Activated CD8-positive, alpha-beta memory T cell treated with anti-CD3 and anti-CD28 coated beads for 1 hour (primary cell): Measurements from ENCODE around the gene MS4A6A.
A peak's percentile ranks its signal among the peaks of the same experiment; 100 is the strongest.
"Not testable (repeated sequence)": the region's sequence is repeated elsewhere in the genome, so short reads cannot be mapped to it uniquely, and the experiment has no call there.

Experiments
- DNase-seq, 2 donors: peaks; one replicate each; pipeline ENCODE4 v3.0.0-alpha.2; 2020; ENCODE audit warnings: low read depth in 1 of 2; ENCODE audit errors: extremely low read depth in 1 of 2

MS4A6A gene, protein sequence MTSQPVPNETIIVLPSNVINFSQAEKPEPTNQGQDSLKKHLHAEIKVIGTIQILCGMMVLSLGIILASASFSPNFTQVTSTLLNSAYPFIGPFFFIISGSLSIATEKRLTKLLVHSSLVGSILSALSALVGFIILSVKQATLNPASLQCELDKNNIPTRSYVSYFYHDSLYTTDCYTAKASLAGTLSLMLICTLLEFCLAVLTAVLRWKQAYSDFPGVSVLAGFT

DNA sequence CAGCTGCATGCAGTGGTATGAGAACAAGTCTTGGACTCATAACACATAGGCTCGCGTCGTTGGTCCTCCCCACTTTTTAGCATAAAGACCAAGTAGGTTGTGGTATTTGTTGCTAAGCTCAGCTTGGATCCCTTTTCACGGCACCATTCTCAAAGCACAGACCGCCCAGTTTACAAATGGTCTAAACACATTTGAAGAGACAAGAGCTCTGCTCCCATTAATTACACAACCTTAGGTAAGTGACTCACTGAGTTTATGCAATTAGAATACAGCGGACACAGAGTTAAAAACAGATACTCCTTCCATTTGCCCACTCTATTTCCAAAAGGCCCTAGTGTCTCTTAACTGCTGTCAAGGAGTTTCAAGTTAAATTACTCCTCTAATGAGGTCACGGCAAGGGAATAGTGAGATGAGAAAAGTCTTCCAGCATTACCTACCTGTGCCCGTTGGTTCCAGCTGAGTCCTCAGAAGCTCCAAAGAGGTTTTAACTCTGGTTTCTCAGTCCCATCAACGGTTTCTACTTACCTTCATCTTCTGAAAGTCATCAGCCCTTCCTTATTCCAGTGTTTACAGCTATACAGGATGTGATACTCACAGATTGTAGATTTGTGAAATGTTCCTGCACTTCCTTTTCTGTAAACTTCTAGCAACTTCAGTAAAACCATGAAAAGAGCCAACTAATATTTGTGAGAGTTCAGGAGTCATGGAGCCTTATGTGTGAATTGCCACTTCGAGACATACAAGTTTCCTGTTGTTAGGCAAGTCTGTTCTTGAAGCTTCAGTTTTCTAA is at the start of gene MS4A6A:
MS4A6A (minus strand) TSS at position 543 of the 790 bp plus-strand sequence. CDS start 1,356 bp downstream, outside the sequence.
- no peak for DNase-seq

- no peak for DNase-seq
Observed at GRCh38 chr11:60230681-60231080, 47.8 kb upstream of the MS4A6A start.

DNA sequence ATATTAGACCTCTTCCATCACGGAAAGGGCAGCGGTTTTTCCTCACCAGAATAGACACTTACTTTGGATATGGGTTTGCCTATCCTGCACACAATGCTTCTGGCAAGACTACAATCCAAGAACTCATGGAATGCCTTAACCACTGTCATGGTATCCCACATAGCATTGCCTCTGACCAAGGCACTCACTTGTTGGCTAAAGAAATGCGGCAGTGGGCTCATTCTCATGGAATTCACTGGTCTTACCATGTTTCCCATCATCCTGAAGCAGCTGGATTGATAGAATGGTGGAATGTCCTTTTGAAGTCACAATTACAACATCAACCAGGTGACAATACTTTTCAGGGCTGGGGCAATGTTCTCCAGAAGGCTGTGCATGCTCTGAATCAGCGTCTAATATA is 39.3 kb upstream of the MS4A6A start:
- no peak for DNase-seq

- DNase-seq: no peak
Observed at GRCh38 chr11:60221692-60222091, 38.8 kb upstream of the MS4A6A start.

DNA sequence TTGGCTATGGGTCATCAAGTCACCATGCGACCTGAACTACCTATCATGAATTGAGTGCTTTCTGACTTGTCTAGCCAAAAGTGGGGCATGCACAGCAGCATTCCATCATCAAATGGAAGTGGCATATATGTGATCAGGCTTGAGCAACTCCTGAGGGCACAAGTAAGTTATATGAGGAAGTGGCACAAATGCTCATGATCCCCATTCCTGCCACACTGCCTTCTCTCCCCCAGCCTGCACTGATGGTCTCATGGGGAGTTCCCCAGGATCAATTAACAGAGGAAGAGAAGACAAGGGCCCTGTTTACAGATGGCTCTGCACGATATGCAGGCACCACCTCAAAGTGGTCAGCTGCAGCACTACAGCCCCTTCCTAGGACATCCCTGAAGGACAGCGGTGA is 38.3 kb upstream of the MS4A6A start:
- DNase-seq: no peak

DNA sequence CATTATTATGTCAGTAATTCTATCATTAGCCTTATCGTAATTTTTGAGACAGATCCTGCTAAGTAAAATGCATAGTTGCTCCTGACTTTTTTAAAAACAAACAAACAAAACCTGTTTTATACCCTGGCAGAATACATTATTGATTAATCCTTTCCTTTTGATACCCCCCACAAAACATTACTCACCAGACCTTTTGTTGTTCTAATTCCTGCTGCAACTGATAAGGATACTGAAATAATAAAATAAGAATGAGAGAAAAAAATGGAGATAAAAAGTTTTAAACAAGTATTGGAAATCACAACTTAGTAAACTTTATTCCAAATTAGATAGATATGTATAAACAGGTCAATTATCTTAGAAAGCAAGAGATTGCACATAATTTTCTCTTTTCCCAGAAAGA is 31.5 kb upstream of the MS4A6A start:
- no peak for DNase-seq

DNA sequence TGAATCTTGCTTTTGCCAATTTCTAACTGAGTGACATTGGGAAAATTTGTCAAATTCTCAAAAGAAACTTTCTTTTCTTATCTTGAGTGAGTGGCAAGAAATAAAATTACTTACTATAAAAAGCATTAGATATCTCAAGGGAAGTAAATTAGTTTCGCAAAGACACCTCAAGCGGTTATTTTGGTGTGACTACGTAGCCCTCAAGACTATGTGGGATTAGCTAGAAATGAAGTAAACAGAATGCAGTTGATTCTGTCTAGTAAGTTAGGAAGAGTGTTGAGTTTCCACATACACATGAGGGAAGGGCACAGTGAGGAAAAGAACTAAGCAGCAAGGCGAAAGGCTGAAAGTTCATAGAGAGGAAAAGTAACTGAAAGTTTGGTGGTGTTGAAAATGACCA is 28.3 kb upstream of the MS4A6A start:
- DNase-seq: no peak

- DNase-seq: no peak
Observed at GRCh38 chr11:60209977-60210376, 27.1 kb upstream of the MS4A6A start.

GRCh38 chr11:60208951-60209350 is 26.1 kb upstream of the MS4A6A start:
- no peak for DNase-seq

DNA sequence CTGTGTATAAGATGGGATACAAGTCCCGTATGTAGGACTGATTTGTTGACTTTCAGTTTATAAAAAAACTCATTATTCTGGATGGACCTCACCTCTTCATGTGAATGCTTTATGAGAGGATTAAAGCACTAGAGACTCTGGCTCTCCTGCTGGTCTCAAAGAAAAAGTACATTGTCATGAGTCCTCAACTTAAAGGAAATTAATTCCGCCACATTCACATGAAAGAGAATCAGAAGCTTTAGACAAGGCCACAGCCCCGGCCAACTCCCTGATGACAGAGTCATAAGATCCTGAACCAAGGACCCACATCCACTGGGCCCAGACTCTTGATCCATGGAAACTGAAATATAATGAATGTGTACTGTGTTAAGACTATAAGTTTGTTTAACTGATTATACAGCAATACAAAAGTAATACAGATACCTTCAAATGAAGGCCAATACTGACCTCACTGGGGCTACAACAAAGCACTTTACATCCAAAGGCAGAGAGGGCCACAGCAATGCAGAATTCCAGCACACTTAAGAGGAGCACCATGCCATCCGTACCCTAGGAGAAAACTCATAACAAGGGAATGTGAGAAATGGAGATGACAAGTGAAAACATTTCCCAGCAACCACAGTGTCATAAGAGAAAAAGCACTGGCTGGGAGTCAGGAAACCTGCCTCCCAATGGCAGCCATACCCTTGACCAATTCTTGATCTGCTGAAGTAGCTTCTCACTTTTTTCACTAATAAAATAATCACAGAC is 25.4 kb upstream of the MS4A6A start:
- DNase-seq: no peak

GRCh38 chr11:60206616-60207015 is 23.7 kb upstream of the MS4A6A start:
- DNase-seq: no peak

DNA sequence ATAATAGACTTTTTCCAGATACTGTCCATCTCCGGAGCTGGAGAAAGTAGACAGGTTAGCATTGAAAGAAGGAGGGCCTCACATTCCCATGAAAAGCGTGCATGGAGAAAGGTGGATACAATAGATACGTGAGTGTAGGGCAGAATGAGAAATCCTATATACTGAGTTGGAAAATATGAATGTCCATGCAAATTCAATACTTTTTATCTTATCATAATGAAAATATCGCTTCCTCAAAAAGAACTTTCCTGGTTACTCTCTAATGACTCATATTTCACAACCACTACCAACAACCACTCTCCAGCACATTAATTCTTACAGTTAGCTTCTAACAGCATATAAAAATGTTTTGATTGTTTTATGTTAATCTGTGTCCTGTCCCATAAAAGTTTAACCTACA is 22.0 kb upstream of the MS4A6A start:
- no peak for DNase-seq

DNA sequence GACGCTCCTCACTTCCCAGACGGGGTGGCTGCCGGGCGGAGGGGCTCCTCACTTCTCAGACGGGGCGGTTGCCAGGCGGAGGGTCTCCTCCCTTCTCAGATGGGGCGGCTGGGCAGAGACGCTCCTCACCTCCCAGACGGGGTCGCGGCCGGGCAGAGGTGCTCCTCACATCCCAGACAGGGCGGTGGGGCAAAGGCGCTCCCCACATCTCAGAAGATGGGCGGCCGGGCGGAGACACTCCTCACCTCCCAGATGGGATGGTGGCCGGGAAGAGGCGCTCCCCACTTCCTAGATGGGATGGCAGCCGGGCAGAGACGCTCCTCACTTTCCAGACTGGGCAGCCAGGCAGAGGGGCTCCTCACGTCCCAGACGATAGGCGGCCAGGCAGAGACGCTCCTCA is 18.5 kb upstream of the MS4A6A start:
- DNase-seq: not testable (repeated sequence)

- DNase-seq: no peak
Observed at GRCh38 chr11:60197442-60197841, 14.6 kb upstream of the MS4A6A start.

DNA sequence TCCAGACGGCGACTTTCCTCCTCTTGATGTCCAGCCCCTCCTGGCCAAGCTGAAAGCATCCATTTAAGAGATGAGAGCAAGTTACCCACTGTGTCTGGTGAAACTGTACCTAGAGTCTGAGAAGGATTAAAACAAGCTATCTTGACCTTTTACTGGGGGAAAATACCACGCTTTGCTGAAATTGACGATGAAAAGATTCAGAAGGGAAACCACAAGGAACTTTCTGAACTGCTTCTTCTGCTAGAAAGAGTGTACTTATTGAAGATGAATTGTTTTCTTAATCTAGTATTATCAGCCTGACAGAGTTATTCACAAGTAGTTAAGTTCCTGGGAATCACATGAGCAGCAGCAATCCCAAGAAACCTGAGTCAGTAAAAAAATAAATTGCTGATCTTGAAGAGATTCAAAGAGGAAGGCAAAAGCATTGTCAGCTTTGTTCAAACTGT is 13.1 kb upstream of the MS4A6A start:
- no peak for DNase-seq

GRCh38 chr11:60194511-60194910 is 11.6 kb upstream of the MS4A6A start:
- no peak for DNase-seq

GRCh38 chr11:60193687-60194433 is 11.0 kb upstream of the MS4A6A start:
- peak; percentile 3 to 28 for DNase-seq

GRCh38 chr11:60192564-60192963 is 9.7 kb upstream of the MS4A6A start:
- DNase-seq: not testable (repeated sequence)

DNA sequence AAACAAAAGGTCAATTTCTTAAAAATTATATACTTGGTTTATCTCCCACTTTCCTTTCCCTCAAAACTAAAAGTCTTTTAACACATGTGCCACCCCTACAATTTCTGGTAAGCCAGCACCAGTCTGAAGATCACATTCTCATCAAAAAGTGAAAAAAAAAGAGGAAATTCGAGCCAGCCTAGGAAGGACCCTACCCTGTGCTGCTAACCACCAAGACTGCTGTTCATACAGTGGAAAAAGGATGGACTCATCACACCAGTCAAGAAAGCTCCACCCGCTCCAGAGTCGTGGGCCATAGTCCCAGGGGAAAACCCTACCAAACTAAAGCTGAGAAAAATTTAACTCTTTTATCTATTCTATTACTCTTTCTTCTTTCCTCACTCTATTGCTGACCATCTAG is 5.6 kb upstream of the MS4A6A start:
- not testable (repeated sequence) for DNase-seq

DNA sequence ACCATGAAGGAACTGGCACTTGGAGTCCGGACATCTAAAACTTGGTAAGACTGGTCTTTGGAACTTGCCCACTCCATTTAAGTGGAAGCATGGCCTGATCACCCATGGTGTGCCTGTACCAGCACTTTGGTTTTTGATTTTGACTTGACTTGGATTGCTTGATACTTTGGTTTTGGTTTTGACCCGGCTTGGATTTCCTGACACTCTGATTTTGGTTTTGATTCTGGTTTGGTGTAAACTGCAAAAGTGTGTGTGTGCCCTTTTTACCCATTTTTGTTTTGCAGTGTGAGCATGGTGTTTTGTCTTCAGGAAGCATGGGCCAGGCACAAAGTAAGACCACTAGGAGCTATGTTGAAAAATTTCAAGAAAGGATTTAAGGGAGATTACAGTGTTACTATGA is 3.2 kb upstream of the MS4A6A start:
- not testable (repeated sequence) for DNase-seq

- DNase-seq: not testable (repeated sequence)
Observed at GRCh38 chr11:60185512-60185827, 2.6 kb upstream of the MS4A6A start.
